Tibial nerve (tissue), 4 donors: ENCODE measurements around the gene CD40. TPM values are rescaled to one million over a fixed set of nuclear protein-coding genes. Genes with fewer than 3 reads are reported as not detected.
"Not testable (repeated sequence)": the region's sequence is repeated elsewhere in the genome, so short reads cannot be mapped to it uniquely, and the experiment has no call there.

Experiments
- DNase-seq, 2 donors: peaks; one replicate each; pipeline ENCODE4 v3.0.0-alpha.2; 2019; ENCODE audit warnings: low spot score in 2 of 2
- H3K27ac ChIP-seq, 4 donors: fragments of 200-600 bp; sonication (generic) in 3 of 4; one replicate each; pipeline ENCODE4 v1.5.1; 2017 to 2019; ENCODE audit warnings: mild to moderate bottlenecking in 1 of 4
- H3K27me3 ChIP-seq, 2 donors: fragments of 200-600 bp; sonication (generic) in 1 of 2; one replicate each; pipeline versions ENCODE4 v1.5.1 to v1.6.0; 2017 to 2019
- H3K36me3 ChIP-seq, 3 donors: fragments of 200-600 bp; sonication (generic); one replicate each; pipeline ENCODE4 v1.5.1; 2018 to 2019
- H3K4me1 ChIP-seq, 4 donors: fragments of 200-600 bp; sonication (generic) in 3 of 4; one replicate each; pipeline ENCODE4 v1.5.1; 2017 to 2019
- H3K4me3 ChIP-seq, 4 donors: fragments of 200-600 bp; sonication (generic) in 3 of 4; one replicate each; pipeline ENCODE4 v1.5.1; 2017 to 2019; ENCODE audit warnings: mild to moderate bottlenecking in 1 of 4, moderate library complexity in 1 of 4
- H3K9me3 ChIP-seq, 4 donors: fragments of 200-600 bp; sonication (generic) in 3 of 4; one replicate each; pipeline ENCODE4 v1.5.1; 2017 to 2019
- EP300 ChIP-seq, 2 donors: sonication (generic); formaldehyde crosslinking; IDR thresholded peaks; one replicate each; pipeline ENCODE4 v1.6.1; 2017; ENCODE audit warnings: antibody characterized with exemption in 2 of 2, mild to moderate bottlenecking in 1 of 2
- POLR2A ChIP-seq, 2 donors: fragments of 450-650 bp; IDR thresholded peaks; one replicate each; pipeline ENCODE4 v1.6.1; 2017; ENCODE audit warnings: antibody characterized with exemption in 2 of 2, mild to moderate bottlenecking in 2 of 2, moderate library complexity in 2 of 2
- WGBS, 2 donors: methylation state at CpG; one replicate each; pipeline ENCODE4 v1.1.5; 2018; 5-methylcytosine and 5-hydroxymethylcytosine counted together
- total RNA-seq, 4 donors: library from RNA; depleted of rRNA; stranded (reverse); fragments of >200 nt; gene quantifications; one replicate each; pipeline ENCODE4 v1.1.0, GENCODE V29; 2016
- TF ChIP-seq, protein P1 (sequence below), 5 experiments: fragments of 200-600 bp in 3 of 5; fragments of 450-650 bp in 2 of 5; sonication (generic) in 3 of 5; IDR thresholded peaks; one replicate each; pipeline ENCODE4 v1.5.1; 2016 to 2019; ENCODE audit warnings: antibody characterized with exemption in 5 of 5, mild to moderate bottlenecking in 3 of 5, moderate library complexity in 2 of 5

CD40 gene
- total RNA-seq, 4 donors from 2014 or later, result 18.0 to 32.8 (median 25.1) TPM

DNA sequence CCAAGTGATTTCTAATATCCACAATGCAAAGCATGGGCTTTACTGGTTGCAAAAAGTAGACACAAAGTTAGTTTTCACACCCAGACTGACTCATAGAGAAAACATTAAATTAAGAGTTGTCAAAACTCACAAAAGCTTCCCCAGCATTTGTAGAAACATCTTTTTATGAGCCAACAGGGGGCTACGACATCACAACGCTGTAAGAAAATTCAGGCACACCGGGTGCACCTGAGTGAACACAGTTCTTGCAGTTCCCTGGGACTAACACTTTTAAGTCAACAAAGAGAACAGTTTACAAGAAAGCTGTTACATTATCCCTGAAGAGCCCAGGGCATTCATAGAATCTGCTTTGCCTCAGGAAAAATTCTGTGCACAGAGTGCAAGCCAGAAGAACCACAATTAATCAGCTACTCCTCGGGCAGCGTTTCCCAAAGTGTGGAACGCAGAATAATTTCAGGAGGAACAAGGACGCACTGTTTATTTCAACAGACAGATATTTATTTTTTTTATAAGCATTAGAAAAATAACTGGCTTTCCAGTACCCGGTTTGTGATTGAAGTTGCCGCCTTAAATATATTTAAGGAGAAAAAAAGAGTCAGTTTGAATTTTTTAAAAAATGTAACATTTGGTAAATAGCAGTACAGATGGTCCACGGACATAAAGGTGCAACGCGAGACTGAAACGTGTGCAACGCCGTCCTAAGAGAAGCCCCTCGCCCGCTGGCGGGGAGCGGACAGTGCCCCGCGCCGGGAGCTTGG lies 29.5 kb upstream of the CD40 start:
- TF ChIP-seq POLR2A (IDR thresholded peaks at IDR 0.05) (no peak), EP300 (IDR thresholded peaks at IDR 0.05) (no peak)
- TF ChIP-seq, protein P1, sequence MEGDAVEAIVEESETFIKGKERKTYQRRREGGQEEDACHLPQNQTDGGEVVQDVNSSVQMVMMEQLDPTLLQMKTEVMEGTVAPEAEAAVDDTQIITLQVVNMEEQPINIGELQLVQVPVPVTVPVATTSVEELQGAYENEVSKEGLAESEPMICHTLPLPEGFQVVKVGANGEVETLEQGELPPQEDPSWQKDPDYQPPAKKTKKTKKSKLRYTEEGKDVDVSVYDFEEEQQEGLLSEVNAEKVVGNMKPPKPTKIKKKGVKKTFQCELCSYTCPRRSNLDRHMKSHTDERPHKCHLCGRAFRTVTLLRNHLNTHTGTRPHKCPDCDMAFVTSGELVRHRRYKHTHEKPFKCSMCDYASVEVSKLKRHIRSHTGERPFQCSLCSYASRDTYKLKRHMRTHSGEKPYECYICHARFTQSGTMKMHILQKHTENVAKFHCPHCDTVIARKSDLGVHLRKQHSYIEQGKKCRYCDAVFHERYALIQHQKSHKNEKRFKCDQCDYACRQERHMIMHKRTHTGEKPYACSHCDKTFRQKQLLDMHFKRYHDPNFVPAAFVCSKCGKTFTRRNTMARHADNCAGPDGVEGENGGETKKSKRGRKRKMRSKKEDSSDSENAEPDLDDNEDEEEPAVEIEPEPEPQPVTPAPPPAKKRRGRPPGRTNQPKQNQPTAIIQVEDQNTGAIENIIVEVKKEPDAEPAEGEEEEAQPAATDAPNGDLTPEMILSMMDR (IDR thresholded peaks at IDR 0.05), result no peak
- Histone ChIP-seq H3K27ac (peak overlapping the region; percentile 98 to 100 (median 99)), H3K9me3 (no peaks in the 10 kb centered on the region), H3K27me3 (no peaks in the 10 kb centered on the region), H3K4me3 (peak overlapping the region; percentile 77 to 99 (median 79)), H3K36me3 (no peaks in the 10 kb centered on the region), H3K4me1 (peaks cover 0 to 58% (median 54%) of the 10 kb centered on the region in 4 donors)
- no peak for DNase-seq
- WGBS, 2 donors, result 1 to 3% methylated on average over 22 of the region's 22 CpGs

DNA sequence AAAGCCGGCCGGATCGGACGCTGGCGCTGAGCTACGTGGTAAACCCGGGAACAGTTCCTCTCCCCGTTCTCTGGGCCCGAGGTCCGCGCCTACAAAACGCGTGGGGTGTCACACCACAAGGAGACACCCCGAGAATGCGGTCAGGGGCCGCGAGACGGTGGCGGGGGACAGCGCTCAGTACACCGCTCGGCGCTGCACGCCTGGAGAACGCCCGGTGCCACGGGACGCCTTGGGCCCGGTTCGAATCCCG lies 29.0 kb upstream of the CD40 start:
- peak in 1 of 2 donors; percentile 35 for DNase-seq
- H3K9me3 ChIP-seq, result no peaks in the 10 kb centered on the region
- H3K36me3 ChIP-seq, result no peaks in the 10 kb centered on the region
- peak overlapping the region; percentile 77 to 99 (median 79) for H3K4me3 ChIP-seq
- no peaks in the 10 kb centered on the region for H3K27me3 ChIP-seq
- TF ChIP-seq, protein P1 (IDR thresholded peaks at IDR 0.05), result no peak
- TF ChIP-seq POLR2A (IDR thresholded peaks at IDR 0.05) (no peak), EP300 (IDR thresholded peaks at IDR 0.05) (no peak)
- H3K4me1 ChIP-seq, result peaks cover 0 to 54% (median 49%) of the 10 kb centered on the region in 4 donors
- H3K27ac ChIP-seq, result peak overlapping the region; percentile 98 to 100 (median 99)
- 0% methylated on average over 16 to 29 of the region's 31 CpGs for WGBS, 2 donors

DNA sequence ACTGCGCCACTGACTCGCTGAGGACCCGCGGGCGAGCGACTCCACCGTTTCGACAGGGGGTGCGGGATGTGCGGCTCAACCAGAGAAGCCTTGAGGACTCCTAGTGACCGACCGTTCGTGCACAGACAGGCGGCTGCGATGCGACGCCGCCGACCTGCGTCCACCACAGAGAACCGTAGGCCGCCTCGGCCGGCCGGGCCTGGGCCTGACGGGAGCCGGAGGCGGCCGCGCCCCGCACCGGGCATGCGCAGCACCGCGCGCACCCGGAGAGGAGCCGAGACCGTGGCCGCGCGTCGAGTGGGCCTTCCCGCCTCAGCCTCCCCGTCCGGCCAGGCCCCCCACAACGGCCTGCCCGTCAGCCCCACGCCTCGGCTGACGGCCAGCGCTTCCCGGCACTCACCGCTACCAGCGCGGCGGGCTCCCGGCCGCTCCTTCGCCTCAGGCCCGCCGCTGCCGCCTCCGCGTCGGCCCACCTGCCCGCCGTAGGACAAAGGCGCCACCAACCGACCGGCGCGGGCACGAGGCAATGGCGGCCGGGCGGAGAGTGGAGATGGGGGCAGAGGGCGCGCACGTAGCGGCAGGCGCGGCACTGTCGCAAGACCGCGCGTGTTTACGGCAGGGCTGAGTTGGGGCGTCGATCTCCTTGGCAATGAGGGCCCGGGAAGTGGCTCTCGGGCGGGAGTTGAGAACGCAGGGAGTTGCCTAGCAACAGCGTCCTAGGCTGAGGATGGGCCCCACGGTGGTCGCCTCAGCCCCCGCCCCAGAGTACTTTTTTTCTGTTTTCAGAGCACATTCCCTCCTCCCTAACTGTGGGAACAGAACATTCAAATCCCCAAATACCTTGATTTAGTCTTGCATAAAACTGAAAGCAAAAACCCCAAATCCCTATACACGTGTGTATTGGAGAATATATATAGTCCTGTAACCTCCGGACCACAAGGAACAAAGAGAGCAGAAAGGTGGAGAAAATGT lies 28.4 kb upstream of the CD40 start, which contains the start of gene NCOA5:
TSS of gene NCOA5 (minus strand) at position 546 of the 972 bp plus-strand sequence. CDS start 10,538 bp downstream, outside the sequence.
- Histone ChIP-seq H3K27me3 (no peaks in the 10 kb centered on the region), H3K27ac (peak within 1 kb of the TSS; percentile 98 to 100 (median 99)), H3K4me1 (peaks cover 0 to 48% (median 43%) of the 10 kb centered on the region in 4 donors), H3K9me3 (no peaks in the 10 kb centered on the region), H3K36me3 (no peaks in the 10 kb centered on the region), H3K4me3 (peak within 1 kb of the TSS; percentile 77 to 99 (median 79))
- TF ChIP-seq, protein P1 (IDR thresholded peaks at IDR 0.05), result peak in 3 of 5 experiments; percentile 6 to 75 (median 30)
- TF ChIP-seq POLR2A (IDR thresholded peaks at IDR 0.05), result peak; percentile 81 to 88
- peak; percentile 58 to 95 for TF ChIP-seq EP300 (IDR thresholded peaks at IDR 0.05)
- DNase-seq, result peak; percentile 90 to 92
- 0% methylated on average over 15 to 65 of the region's 100 CpGs for WGBS, 2 donors

DNA sequence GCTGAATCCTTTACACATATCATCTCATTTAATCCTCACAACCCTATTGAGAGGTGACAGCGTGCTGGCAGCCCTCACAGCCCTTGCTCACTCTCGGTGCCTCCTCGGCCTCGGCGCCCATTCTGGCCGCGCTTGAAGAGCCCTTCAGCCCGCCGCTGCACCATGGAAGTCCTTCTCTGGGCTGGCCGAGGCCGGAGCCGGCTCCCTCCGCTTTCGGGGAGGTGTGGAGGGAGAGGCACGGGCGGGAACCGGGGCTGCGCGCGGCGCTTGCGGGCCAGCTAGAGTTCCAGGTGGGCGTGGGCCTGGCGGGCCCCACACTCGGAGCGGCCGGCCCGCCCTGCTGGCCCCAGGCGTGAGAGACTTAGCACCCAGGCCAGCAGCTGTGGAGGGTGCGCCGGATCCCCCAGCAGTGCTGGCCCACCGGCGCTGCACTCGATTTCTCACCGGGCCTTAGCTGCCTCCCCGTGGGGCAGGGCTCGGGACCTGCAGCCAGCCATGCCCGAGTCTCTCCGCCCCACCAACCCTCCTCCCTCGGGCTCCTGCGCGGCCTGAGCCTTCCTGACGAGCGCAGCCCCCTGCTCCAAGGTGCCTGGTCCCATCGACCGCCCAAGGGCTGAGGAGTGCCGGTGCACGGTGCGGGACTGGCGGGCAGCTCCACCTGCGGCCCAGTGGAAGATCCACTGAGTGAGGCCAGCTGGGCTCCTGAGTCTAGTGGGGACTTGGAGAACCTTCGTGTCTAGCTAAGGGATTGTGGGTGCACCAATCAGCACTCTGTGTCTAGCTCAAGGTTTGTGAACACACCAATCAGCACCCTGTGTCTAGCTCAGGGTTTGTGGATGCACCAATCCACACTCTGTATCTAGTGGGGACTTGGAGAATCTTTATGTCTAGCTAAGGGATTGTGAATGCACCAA lies 26.2 kb upstream of the CD40 start:
- H3K4me1 ChIP-seq, result peaks cover 0 to 26% (median 24%) of the 10 kb centered on the region in 4 donors
- DNase-seq, H3K9me3 ChIP-seq, H3K4me3 ChIP-seq, H3K36me3 ChIP-seq, H3K27me3 ChIP-seq, H3K27ac ChIP-seq: not testable (repeated sequence)
- 95 to 96% methylated on average over 28 to 39 of the region's 52 CpGs for WGBS, 2 donors

DNA sequence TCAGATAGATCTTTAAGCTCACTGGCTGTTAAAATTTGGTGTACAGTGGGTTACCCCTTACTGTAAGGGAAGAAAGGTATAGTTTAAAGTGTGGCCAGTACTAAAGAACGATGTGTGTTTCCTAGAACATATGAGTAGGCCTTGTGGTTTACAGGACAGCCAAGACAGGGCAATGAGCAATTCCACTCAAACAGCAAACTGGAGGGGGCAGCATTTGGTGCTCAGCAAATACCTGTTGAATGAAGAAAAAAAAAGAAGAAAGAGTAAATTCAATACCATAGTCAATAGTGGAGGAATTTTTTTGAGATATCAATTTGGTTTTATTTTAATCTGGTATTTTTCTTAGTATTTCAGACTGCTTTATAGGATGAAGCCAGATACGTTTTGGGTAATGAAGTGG lies 24.6 kb upstream of the CD40 start:
- Histone ChIP-seq H3K4me1 (peaks cover 0 to 9% (median 7%) of the 10 kb centered on the region in 4 donors), H3K4me3 (no peak overlapping the region), H3K27ac (no peak overlapping the region), H3K9me3 (no peaks in the 10 kb centered on the region), H3K27me3 (peaks cover 0 to 5% of the 10 kb centered on the region in 2 donors), H3K36me3 (no peaks in the 10 kb centered on the region)
- no peak for TF ChIP-seq POLR2A (IDR thresholded peaks at IDR 0.05)
- TF ChIP-seq, protein P1 (IDR thresholded peaks at IDR 0.05), result no peak
- no peak for TF ChIP-seq EP300 (IDR thresholded peaks at IDR 0.05)
- no peak for DNase-seq
- WGBS, 2 donors, result 65 to 76% methylated on average over 2 of the region's 2 CpGs
